ENCODE measurements around the gene EFEMP1. TPM values are rescaled to one million over a fixed set of nuclear protein-coding genes. Genes with fewer than 3 reads are reported as not detected.

EFEMP1 gene
- total and polyA plus RNA-seq, 4 donors: 551 to 3,298 (median 891) TPM

DNA sequence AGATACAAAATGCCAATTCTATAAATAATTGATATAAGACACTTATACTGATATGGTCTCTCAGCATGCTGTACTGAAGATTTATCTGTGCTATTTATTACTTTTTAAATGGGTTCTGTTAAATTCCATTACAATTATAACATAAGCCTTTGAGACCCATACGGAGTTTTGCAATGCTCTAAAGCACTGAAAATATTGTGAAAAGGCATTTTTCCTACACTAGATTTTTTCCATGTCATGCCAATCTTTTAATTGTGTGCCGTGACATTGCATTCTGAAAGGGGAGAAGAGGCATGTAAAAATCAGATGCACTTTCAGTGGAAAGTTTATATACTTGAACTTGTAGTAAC lies 46.5 kb downstream of the EFEMP1 start:
- Histone ChIP-seq H3K27ac (ENCODE audit: low read depth in 1 of 2, low read length in 2 of 2) (no peak overlapping the region), H3K4me1 (ENCODE audit: control insufficient read depth in 1 of 2, insufficient read depth in 2 of 2, low read length in 2 of 2) (peaks cover 3 to 5% of the 10 kb centered on the region in 2 donors), H3K9me3 (ENCODE audit: control insufficient read depth, low read length) (no peaks in the 10 kb centered on the region), H3K27me3 (ENCODE audit: control insufficient read depth in 1 of 2, insufficient read depth in 2 of 2, low read length in 1 of 2) (no peaks in the 10 kb centered on the region), H3K36me3 (ENCODE audit: control insufficient read depth in 1 of 2, insufficient read depth in 2 of 2, low read length in 1 of 2) (peaks cover 2 to 8% of the 10 kb centered on the region in 2 donors), H3K4me3 (ENCODE audit: low read length in 2 of 2) (no peak overlapping the region)
- DNase-seq: no peak
- WGBS, 2 donors: 8 to 12% methylated on average over 2 of the region's 2 CpGs
- intact Hi-C loops (cut with DNase I): no loop called here
- no peak for ATAC-seq (ENCODE audit: low FRiP score)

DNA sequence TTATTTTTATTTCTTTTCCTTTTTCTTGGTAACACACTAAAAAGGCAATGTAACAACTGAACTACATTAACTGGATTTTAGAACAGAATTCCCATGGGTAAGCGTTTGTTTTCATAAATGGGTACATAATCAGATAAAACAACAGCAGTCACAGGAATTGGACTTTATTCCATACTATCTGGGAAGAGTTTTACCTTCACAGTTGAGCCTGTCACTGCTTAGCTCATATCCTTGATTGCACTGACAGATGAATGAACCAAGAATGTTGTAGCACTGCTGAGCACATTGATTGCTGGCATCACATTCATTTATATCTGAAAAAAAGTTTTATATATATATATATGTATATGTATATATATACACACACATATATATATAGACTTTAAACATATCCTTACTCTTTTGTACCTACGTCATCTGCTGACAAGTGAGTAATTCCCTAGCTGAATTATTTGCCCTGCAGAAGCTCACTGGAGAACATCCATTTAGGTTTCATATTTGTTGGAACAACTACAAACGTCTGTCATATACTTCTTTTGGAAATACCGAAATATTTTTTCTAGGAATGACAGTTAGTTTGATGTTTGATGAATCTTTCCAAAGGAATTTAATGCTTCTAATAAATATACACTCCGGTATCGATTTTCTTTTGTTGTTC lies 47.0 kb downstream of the EFEMP1 start:
- no peak for ATAC-seq (ENCODE audit: low FRiP score)
- H3K36me3 ChIP-seq (ENCODE audit: control insufficient read depth in 1 of 2, insufficient read depth in 2 of 2, low read length in 1 of 2): peaks cover 5 to 8% of the 10 kb centered on the region in 2 donors
- intact Hi-C loops (cut with DNase I): no loop called here
- H3K9me3 ChIP-seq (ENCODE audit: control insufficient read depth, low read length): no peaks in the 10 kb centered on the region
- H3K4me3 ChIP-seq (ENCODE audit: low read length in 2 of 2): no peak overlapping the region
- DNase-seq: no peak
- WGBS, 2 donors: 21 to 31% methylated on average over 6 of the region's 6 CpGs
- peaks cover 3 to 7% of the 10 kb centered on the region in 2 donors for H3K4me1 ChIP-seq (ENCODE audit: control insufficient read depth in 1 of 2, insufficient read depth in 2 of 2, low read length in 2 of 2)
- no peaks in the 10 kb centered on the region for H3K27me3 ChIP-seq (ENCODE audit: control insufficient read depth in 1 of 2, insufficient read depth in 2 of 2, low read length in 1 of 2)
- H3K27ac ChIP-seq (ENCODE audit: low read depth in 1 of 2, low read length in 2 of 2): peak overlapping the region; percentile 28 to 63

DNA sequence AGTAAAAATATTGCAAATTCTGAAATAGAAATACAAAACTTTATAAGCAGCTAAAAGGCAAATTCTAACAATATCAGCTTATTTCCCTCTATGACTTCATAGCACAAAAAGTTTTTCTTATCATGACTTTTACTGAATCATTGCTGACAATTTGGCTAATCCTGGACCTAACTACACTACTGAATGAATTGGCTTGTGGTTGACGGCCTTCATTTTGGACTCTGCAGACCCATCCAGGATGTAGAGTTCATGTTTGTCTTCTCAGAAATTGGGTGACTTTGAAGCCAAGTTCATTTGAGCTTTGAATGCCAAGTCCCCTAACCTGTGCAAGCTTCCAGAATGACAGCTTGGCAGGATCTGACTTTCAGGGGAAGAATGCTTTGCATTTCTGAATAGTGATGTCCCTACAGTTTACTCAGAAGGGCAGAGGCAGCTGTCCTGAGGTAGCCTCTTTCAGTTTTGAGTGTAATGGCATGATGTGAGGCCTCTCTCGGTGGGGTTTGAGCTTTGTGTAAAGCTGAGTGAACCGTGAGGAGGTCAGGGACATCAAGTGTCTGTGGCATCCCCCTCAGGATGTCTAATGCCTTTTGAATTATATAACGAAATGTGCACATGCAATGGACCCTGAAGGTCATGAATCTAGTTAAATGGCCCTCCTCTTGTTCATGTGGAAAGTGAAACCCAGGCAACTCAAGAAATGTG lies 48.0 kb downstream of the EFEMP1 start:
- H3K4me3 ChIP-seq (ENCODE audit: low read length in 2 of 2): no peak overlapping the region
- DNase-seq (no peak), ATAC-seq (ENCODE audit: low FRiP score) (peak; percentile 20)
- no peaks in the 10 kb centered on the region for H3K9me3 ChIP-seq (ENCODE audit: control insufficient read depth, low read length)
- H3K27ac ChIP-seq (ENCODE audit: low read depth in 1 of 2, low read length in 2 of 2): peak overlapping the region in 1 of 2 donors; percentile 89
- intact Hi-C loops (cut with DNase I): no loop called here
- no peaks in the 10 kb centered on the region for H3K27me3 ChIP-seq (ENCODE audit: control insufficient read depth in 1 of 2, insufficient read depth in 2 of 2, low read length in 1 of 2)
- H3K4me1 ChIP-seq (ENCODE audit: control insufficient read depth in 1 of 2, insufficient read depth in 2 of 2, low read length in 2 of 2): peaks cover 3 to 9% of the 10 kb centered on the region in 2 donors
- peaks cover 5% of the 10 kb centered on the region in 2 donors for H3K36me3 ChIP-seq (ENCODE audit: control insufficient read depth in 1 of 2, insufficient read depth in 2 of 2, low read length in 1 of 2)
- 17 to 41% methylated on average over 4 of the region's 4 CpGs for WGBS, 2 donors

DNA sequence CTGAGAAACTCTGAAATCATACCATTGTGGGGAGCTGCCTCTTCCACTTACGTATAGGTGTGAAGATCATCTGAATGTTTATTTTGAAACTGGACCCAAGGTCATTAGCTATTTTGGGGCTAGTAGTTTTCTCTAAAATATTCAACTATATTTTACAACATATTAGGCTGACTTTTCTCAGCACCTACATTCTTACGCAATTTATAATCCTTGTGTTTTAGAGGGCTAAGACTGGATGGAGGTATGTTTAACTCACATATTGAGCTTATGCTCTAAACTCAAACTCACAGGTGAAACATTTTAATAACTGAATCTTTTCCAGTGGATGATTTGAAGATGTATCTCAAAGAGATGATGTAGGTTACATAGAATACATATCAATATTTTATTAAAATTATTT lies 49.2 kb downstream of the EFEMP1 start:
- Histone ChIP-seq H3K36me3 (ENCODE audit: control insufficient read depth in 1 of 2, insufficient read depth in 2 of 2, low read length in 1 of 2) (peaks cover 2 to 5% of the 10 kb centered on the region in 2 donors), H3K4me3 (ENCODE audit: low read length in 2 of 2) (no peak overlapping the region), H3K4me1 (ENCODE audit: control insufficient read depth in 1 of 2, insufficient read depth in 2 of 2, low read length in 2 of 2) (peaks cover 0 to 9% of the 10 kb centered on the region in 2 donors), H3K9me3 (ENCODE audit: control insufficient read depth, low read length) (no peaks in the 10 kb centered on the region), H3K27me3 (ENCODE audit: control insufficient read depth in 1 of 2, insufficient read depth in 2 of 2, low read length in 1 of 2) (no peaks in the 10 kb centered on the region), H3K27ac (ENCODE audit: low read depth in 1 of 2, low read length in 2 of 2) (no peak overlapping the region)
- intact Hi-C loops (cut with DNase I): no loop called here
- DNase-seq (no peak), ATAC-seq (ENCODE audit: low FRiP score) (no peak)
- 61 to 66% methylated on average over 2 of the region's 2 CpGs for WGBS, 2 donors

DNA sequence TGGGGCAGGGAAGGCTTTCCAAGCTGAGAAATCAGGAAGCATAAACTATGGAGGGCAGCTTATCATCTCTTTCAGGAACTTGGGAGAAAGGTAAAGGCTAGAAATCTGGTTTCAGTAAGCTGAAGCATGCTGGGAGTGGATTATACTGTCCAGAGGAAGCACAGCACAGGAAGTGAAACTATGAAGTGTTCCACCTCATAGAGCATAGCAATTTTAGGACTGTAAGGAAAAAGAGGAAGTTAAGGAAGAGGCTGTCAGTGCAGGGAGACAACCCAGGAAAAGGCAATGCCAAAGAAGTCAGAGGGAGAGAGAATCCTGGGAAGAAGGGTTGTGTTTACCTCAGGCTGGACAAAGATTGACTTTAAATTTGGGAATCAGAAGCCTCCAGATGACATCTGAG lies 51.9 kb downstream of the EFEMP1 start:
- peaks cover 6 to 8% of the 10 kb centered on the region in 2 donors for H3K36me3 ChIP-seq (ENCODE audit: control insufficient read depth in 1 of 2, insufficient read depth in 2 of 2, low read length in 1 of 2)
- no peaks in the 10 kb centered on the region for H3K27me3 ChIP-seq (ENCODE audit: control insufficient read depth in 1 of 2, insufficient read depth in 2 of 2, low read length in 1 of 2)
- peak overlapping the region in 1 of 2 donors; percentile 59 for H3K27ac ChIP-seq (ENCODE audit: low read depth in 1 of 2, low read length in 2 of 2)
- intact Hi-C loops (cut with DNase I): no loop called here
- H3K9me3 ChIP-seq (ENCODE audit: control insufficient read depth, low read length): no peaks in the 10 kb centered on the region
- DNase-seq (no peak), ATAC-seq (ENCODE audit: low FRiP score) (no peak)
- peaks cover 0 to 9% of the 10 kb centered on the region in 2 donors for H3K4me1 ChIP-seq (ENCODE audit: control insufficient read depth in 1 of 2, insufficient read depth in 2 of 2, low read length in 2 of 2)
- no peak overlapping the region for H3K4me3 ChIP-seq (ENCODE audit: low read length in 2 of 2)

DNA sequence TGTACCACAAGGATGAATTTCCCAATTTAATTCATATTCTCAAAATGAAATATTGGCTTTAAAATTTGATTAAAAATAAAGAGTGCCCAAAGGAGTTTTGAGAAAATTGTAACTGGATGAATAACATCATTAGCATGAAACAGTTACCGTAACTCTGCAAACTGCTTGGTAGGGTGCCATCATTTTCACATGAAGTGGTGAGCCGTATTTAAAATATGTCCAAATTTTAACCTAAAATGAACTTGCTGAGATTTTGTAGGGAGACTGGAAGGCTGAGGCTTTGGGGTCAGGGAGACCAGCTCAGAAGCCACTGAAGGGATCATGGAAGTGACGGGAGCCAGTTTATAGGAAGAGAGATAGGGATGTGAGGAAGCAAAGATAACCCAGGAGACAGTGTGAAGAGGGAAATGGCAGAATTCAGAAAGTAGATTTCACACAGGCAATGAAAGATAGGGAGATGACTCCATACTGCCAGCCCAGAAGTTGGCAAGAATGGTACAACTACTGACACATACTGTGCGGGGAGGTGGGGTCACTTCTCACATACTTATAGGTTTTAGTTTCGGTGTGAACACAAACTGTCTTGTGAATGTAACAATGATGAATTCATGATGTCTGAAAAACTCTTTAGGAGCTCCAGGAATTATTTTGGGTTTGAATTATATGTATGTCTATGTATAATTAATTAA lies 53.8 kb downstream of the EFEMP1 start:
- WGBS, 2 donors: 50% methylated on average over 5 of the region's 5 CpGs
- Histone ChIP-seq H3K4me3 (ENCODE audit: low read length in 2 of 2) (no peak overlapping the region), H3K4me1 (ENCODE audit: control insufficient read depth in 1 of 2, insufficient read depth in 2 of 2, low read length in 2 of 2) (peaks cover 0 to 9% of the 10 kb centered on the region in 2 donors), H3K27ac (ENCODE audit: low read depth in 1 of 2, low read length in 2 of 2) (peak overlapping the region; percentile 1 to 76), H3K9me3 (ENCODE audit: control insufficient read depth, low read length) (no peaks in the 10 kb centered on the region), H3K27me3 (ENCODE audit: control insufficient read depth in 1 of 2, insufficient read depth in 2 of 2, low read length in 1 of 2) (no peaks in the 10 kb centered on the region), H3K36me3 (ENCODE audit: control insufficient read depth in 1 of 2, insufficient read depth in 2 of 2, low read length in 1 of 2) (peaks cover 6 to 8% of the 10 kb centered on the region in 2 donors)
- intact Hi-C loops (cut with DNase I): no loop called here
- DNase-seq (peak in 1 of 2 donors; percentile 49), ATAC-seq (ENCODE audit: low FRiP score) (peak; percentile 59)

DNA sequence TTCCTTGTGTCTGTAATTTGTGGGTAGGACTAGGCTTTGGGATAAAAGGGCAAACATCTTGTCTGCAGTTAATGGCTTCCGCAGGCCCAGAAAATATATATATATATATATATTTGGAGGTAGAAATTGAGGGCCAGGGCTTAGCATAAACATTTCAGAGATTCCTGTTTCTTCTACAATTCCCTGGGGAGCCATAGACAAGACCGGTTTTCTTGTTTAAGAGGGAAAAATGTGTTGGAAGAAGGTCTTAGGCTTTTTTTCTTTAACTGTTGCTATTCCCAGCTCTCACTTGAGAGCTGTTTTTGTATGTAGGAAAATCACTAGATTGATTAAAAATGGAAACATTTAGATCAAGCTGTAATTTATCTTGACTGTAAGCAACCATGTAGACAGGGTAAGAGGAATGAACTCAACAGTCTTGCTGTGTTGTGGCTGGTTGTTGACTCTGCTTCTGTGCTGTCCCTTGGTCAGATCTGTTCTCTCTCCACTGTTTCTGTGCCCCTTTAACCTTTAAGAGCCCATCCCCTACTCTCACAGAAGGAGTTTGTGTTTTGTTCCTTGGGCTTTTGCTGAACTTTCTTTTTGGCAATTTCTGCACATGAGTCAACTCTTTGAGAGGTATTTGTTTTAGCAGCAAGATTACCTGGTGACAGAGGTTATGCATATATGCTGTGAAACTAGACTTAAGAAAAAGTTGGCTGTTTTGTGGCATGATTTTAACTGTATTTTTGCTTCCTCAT lies 58.3 kb downstream of the EFEMP1 start:
- H3K27me3 ChIP-seq (ENCODE audit: control insufficient read depth in 1 of 2, insufficient read depth in 2 of 2, low read length in 1 of 2): no peaks in the 10 kb centered on the region
- intact Hi-C loops (cut with DNase I): no loop called here
- DNase-seq (no peak), ATAC-seq (ENCODE audit: low FRiP score) (no peak)
- peaks cover 9% of the 10 kb centered on the region in 2 donors for H3K4me1 ChIP-seq (ENCODE audit: control insufficient read depth in 1 of 2, insufficient read depth in 2 of 2, low read length in 2 of 2)
- 24 to 25% methylated on average over 2 of the region's 2 CpGs for WGBS, 2 donors
- no peak overlapping the region for H3K4me3 ChIP-seq (ENCODE audit: low read length in 2 of 2)
- H3K9me3 ChIP-seq (ENCODE audit: control insufficient read depth, low read length): no peaks in the 10 kb centered on the region
- peaks cover 3 to 4% of the 10 kb centered on the region in 2 donors for H3K36me3 ChIP-seq (ENCODE audit: control insufficient read depth in 1 of 2, insufficient read depth in 2 of 2, low read length in 1 of 2)
- peak overlapping the region; percentile 38 to 95 for H3K27ac ChIP-seq (ENCODE audit: low read depth in 1 of 2, low read length in 2 of 2)

DNA sequence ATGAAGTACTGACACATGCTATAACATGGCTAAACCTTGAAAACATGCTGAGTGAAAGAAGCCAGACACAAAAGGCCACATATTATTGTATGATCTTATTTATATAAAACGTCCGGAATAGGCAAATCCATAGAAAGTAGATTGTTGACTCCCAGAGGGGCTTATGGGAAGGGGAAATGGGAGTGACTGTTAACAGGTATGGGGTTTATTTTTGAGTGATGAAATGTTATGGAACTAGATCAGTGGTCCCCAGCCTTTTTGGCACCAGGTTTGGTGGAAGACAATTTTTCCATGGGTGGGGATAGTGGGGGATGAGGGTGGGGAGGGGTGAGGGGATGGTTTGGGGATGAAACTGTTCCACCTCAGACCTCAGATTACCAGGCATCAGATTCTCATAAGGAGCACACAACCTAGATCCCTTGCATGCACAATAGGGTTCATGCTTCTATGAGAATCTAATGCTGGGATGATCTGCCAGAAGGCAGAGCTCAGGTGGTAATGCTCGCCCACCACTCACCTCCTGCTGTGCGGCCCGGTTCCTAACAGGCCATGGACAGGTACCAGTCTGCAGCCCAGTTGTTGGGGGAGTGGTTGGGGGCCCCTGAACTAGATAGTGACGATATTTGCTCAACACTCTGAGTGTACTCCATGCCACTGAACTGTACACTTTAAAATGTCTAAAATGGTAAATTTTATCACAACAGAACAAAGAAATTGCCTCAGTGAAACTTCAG lies 59.1 kb downstream of the EFEMP1 start:
- Histone ChIP-seq H3K4me1 (ENCODE audit: control insufficient read depth in 1 of 2, insufficient read depth in 2 of 2, low read length in 2 of 2) (peaks cover 9% of the 10 kb centered on the region in 2 donors), H3K27ac (ENCODE audit: low read depth in 1 of 2, low read length in 2 of 2) (peak overlapping the region; percentile 28 to 90), H3K9me3 (ENCODE audit: control insufficient read depth, low read length) (no peaks in the 10 kb centered on the region), H3K4me3 (ENCODE audit: low read length in 2 of 2) (no peak overlapping the region), H3K27me3 (ENCODE audit: control insufficient read depth in 1 of 2, insufficient read depth in 2 of 2, low read length in 1 of 2) (no peaks in the 10 kb centered on the region), H3K36me3 (ENCODE audit: control insufficient read depth in 1 of 2, insufficient read depth in 2 of 2, low read length in 1 of 2) (peaks cover 3 to 4% of the 10 kb centered on the region in 2 donors)
- intact Hi-C loops (cut with DNase I): loop anchor here in 1 of 2 donors (5.0 kb wide), 1 partner anchor 133 kb away; no protein-coding TSS in a partner anchor
- ATAC-seq (ENCODE audit: low FRiP score) (no peak), DNase-seq (no peak)
- WGBS, 2 donors: 68 to 76% methylated on average over 6 of the region's 6 CpGs

Measured in aorta (tissue), 5 donors.